PFSK-1 (cell line): ENCODE results near the gene SLC12A8.

ENCODE experiments used
- FOXP2 ChIP-seq: optimal IDR thresholded peaks from 2 replicates; pipeline ENCODE3; 2011; ENCODE audit warnings: borderline replicate concordance, control low read depth, inconsistent platforms; ENCODE audit not compliant: insufficient read depth; ENCODE audit errors: extremely low read length, extremely low read depth
- TAF1 ChIP-seq: IDR thresholded peaks from 2 replicates; pipeline ENCODE4 v1.6.1; 2012; ENCODE audit warnings: low read length, control low read depth, borderline replicate concordance; ENCODE audit not compliant: insufficient read depth

GRCh38 chr3:125143538-125143937 is 69.0 kb downstream of the SLC12A8 start:
- TF ChIP-seq FOXP2 (no peak), TAF1 (no peak)
